Stimulated activated CD8-positive, alpha-beta memory T cell treated with anti-CD3 and anti-CD28 coated beads, Interleukin-7, amount 100 ng/mL, for 4 hours (primary cell): Measurements from ENCODE around the gene FXYD1.
A peak's percentile ranks its signal among the peaks of the same experiment; 100 is the strongest.
"Not testable (repeated sequence)": the region's sequence is repeated elsewhere in the genome, so short reads cannot be mapped to it uniquely, and the experiment has no call there.

Experiments used
- DNase-seq, 2 donors: peaks; one replicate each; pipeline ENCODE4 v3.0.0-alpha.2; 2020; ENCODE audit warnings: low read depth in 2 of 2

Gene FXYD1

GRCh38 chr19:35143231-35143715 lies 4.6 kb downstream of the FXYD1 start, which contains the start of gene FXYD7:
FXYD7 (plus strand) TSS chr19:35143255; CDS start chr19:35143334, 79 bp downstream.
- no peak for DNase-seq

- DNase-seq, result no peak
Observed at GRCh38 chr19:35143818-35144217, 5.2 kb downstream of the FXYD1 start.

GRCh38 chr19:35144259-35144599 lies 5.6 kb downstream of the FXYD1 start:
- no peak for DNase-seq

GRCh38 chr19:35144600-35145436 lies 6.2 kb downstream of the FXYD1 start:
- no peak for DNase-seq

- no peak for DNase-seq
Observed at GRCh38 chr19:35146746-35147459, 8.3 kb downstream of the FXYD1 start.

GRCh38 chr19:35149463-35149862 lies 10.8 kb downstream of the FXYD1 start:
- no peak for DNase-seq

GRCh38 chr19:35150445-35150844 lies 11.8 kb downstream of the FXYD1 start:
- no peak for DNase-seq

- no peak for DNase-seq
Observed at GRCh38 chr19:35151273-35152065, 12.8 kb downstream of the FXYD1 start.

GRCh38 chr19:35153129-35153522 lies 14.5 kb downstream of the FXYD1 start:
- DNase-seq, result not testable (repeated sequence)

- DNase-seq, result peak; percentile 53 to 65
Observed at GRCh38 chr19:35153701-35154524, 15.3 kb downstream of the FXYD1 start.

- peak; percentile 76 to 81 for DNase-seq
Observed at GRCh38 chr19:35154525-35155406, 16.1 kb downstream of the FXYD1 start, which contains the start of gene FXYD5. FXYD5 (plus strand) TSS chr19:35154735; CDS start chr19:35155551, 816 bp downstream.

GRCh38 chr19:35155441-35155840 lies 16.8 kb downstream of the FXYD1 start:
- DNase-seq, result no peak

- DNase-seq, result no peak
Observed at GRCh38 chr19:35155981-35156672, 17.5 kb downstream of the FXYD1 start.

- no peak for DNase-seq
Observed at GRCh38 chr19:35156673-35157014, 18.0 kb downstream of the FXYD1 start.

GRCh38 chr19:35157431-35157830 lies 18.8 kb downstream of the FXYD1 start:
- DNase-seq, result no peak

GRCh38 chr19:35159606-35160005 lies 21.0 kb downstream of the FXYD1 start:
- no peak for DNase-seq

- no peak for DNase-seq
Observed at GRCh38 chr19:35160629-35161433, 22.2 kb downstream of the FXYD1 start.

GRCh38 chr19:35161434-35161743 lies 22.8 kb downstream of the FXYD1 start:
- no peak for DNase-seq
